ENCODE data around the gene GINS2.

Gene GINS2

GRCh38 chr16:85689285-85689949, 663 bp upstream of the GINS2 start:
- Histone ChIP-seq H3K27ac (ENCODE audit: low read depth, low read length, severe bottlenecking) (no peak overlapping the region), H3K4me3 (ENCODE audit: extremely low read depth, insufficient read depth, low read length, poor library complexity, severe bottlenecking) (peak overlapping the region; percentile 27), H3K4me1 (ENCODE audit: control insufficient read depth, insufficient read depth, low read length, poor library complexity, severe bottlenecking) (peaks cover 8% of the 10 kb centered on the region), H3K36me3 (ENCODE audit: control insufficient read depth, insufficient read depth, low read length) (peaks cover 11% of the 10 kb centered on the region), H3K9me3 (ENCODE audit: control insufficient read depth, low read length) (no peaks in the 10 kb centered on the region)
- WGBS, 2 experiments (ENCODE audit: insufficient coverage in 2 of 2) = 74 to 78% methylated on average over 14 to 17 of the region's 27 CpGs

GRCh38 chr16:85687651-85688471, 893 bp downstream of the GINS2 start:
- Histone ChIP-seq H3K9me3 (ENCODE audit: control insufficient read depth, low read length) (no peaks in the 10 kb centered on the region), H3K27ac (ENCODE audit: low read depth, low read length, severe bottlenecking) (no peak overlapping the region), H3K36me3 (ENCODE audit: control insufficient read depth, insufficient read depth, low read length) (peaks cover 18% of the 10 kb centered on the region), H3K4me1 (ENCODE audit: control insufficient read depth, insufficient read depth, low read length, poor library complexity, severe bottlenecking) (peaks cover 8% of the 10 kb centered on the region), H3K4me3 (ENCODE audit: extremely low read depth, insufficient read depth, low read length, poor library complexity, severe bottlenecking) (peak overlapping the region; percentile 65)
- 80 to 81% methylated on average over 35 to 42 of the region's 49 CpGs for WGBS, 2 experiments (ENCODE audit: insufficient coverage in 2 of 2)

DNA sequence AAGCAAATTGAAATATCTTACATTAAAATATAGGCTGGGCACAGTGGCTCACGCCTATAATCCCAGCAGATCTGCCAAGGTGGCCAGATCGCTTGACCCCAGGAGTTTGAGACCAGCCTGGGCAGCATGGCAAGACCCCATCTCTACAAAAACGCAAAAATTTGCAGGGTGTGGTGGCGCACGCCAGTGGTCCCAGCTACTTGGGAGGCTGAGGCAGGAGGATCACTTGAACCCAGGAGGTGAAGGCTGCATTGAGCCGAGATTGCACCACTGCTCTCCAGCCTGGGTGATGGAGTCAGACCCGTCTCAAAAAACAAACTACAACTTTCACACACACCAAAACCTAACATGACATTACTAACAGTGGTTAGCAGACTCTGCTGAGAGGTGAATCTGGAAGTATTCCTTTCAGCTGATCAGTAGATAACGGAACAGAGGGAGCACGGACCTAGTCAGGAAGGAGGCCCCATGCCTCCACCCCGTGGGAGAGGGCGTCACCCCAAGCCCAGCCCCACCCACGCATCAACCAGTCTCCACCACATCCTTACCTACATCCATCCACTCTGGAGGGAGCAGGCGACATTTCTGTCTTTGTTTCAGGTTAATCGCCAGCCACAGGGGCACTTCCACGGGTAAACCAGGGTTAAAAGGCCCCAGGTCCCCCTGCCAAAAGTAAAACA, 1.7 kb downstream of the GINS2 start:
- H3K27ac ChIP-seq (ENCODE audit: low read depth, low read length, severe bottlenecking) = no peak overlapping the region
- H3K4me3 ChIP-seq (ENCODE audit: extremely low read depth, insufficient read depth, low read length, poor library complexity, severe bottlenecking) = no peak overlapping the region
- 80 to 85% methylated on average over 11 to 13 of the region's 15 CpGs for WGBS, 2 experiments (ENCODE audit: insufficient coverage in 2 of 2)
- H3K9me3 ChIP-seq (ENCODE audit: control insufficient read depth, low read length) = no peaks in the 10 kb centered on the region
- peaks cover 18% of the 10 kb centered on the region for H3K36me3 ChIP-seq (ENCODE audit: control insufficient read depth, insufficient read depth, low read length)
- peaks cover 8% of the 10 kb centered on the region for H3K4me1 ChIP-seq (ENCODE audit: control insufficient read depth, insufficient read depth, low read length, poor library complexity, severe bottlenecking)

- Histone ChIP-seq H3K36me3 (ENCODE audit: control insufficient read depth, insufficient read depth, low read length) (peaks cover 29% of the 10 kb centered on the region), H3K27ac (ENCODE audit: low read depth, low read length, severe bottlenecking) (no peak overlapping the region), H3K4me1 (ENCODE audit: control insufficient read depth, insufficient read depth, low read length, poor library complexity, severe bottlenecking) (peaks cover 4% of the 10 kb centered on the region), H3K4me3 (ENCODE audit: extremely low read depth, insufficient read depth, low read length, poor library complexity, severe bottlenecking) (no peak overlapping the region), H3K9me3 (ENCODE audit: control insufficient read depth, low read length) (no peaks in the 10 kb centered on the region)
- WGBS, 2 experiments (ENCODE audit: insufficient coverage in 2 of 2) = 88 to 94% methylated on average over 1 to 2 of the region's 2 CpGs
These were observed 3.5 kb downstream of the GINS2 start for GRCh38 chr16:85685251-85685650.

DNA sequence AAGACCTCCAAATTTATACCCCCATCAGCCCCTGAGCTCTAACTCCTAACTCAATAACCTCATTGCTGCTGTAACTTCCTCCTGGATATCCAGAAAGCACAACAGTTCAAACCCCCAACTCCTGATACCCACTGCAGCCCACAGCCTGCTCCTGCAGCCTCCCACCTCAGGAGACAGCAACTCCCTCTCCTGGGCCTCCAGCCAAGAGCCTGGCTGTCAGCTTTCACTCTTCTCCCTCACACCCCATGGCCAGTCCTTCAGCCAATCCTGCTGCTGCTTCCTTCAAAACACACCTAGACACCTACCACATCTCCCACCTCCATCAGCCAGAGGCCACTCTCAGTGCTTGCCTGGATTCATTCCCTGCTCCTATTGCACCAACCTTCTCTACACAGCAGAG, 5.4 kb downstream of the GINS2 start:
- Histone ChIP-seq H3K4me1 (ENCODE audit: control insufficient read depth, insufficient read depth, low read length, poor library complexity, severe bottlenecking) (no peaks in the 10 kb centered on the region), H3K9me3 (ENCODE audit: control insufficient read depth, low read length) (no peaks in the 10 kb centered on the region), H3K36me3 (ENCODE audit: control insufficient read depth, insufficient read depth, low read length) (peaks cover 39% of the 10 kb centered on the region), H3K4me3 (ENCODE audit: extremely low read depth, insufficient read depth, low read length, poor library complexity, severe bottlenecking) (no peak overlapping the region), H3K27ac (ENCODE audit: low read depth, low read length, severe bottlenecking) (no peak overlapping the region)

GRCh38 chr16:85682516-85682915, 6.2 kb downstream of the GINS2 start:
- H3K4me3 ChIP-seq (ENCODE audit: extremely low read depth, insufficient read depth, low read length, poor library complexity, severe bottlenecking) = no peak overlapping the region
- H3K27ac ChIP-seq (ENCODE audit: low read depth, low read length, severe bottlenecking) = no peak overlapping the region
- H3K4me1 ChIP-seq (ENCODE audit: control insufficient read depth, insufficient read depth, low read length, poor library complexity, severe bottlenecking) = no peaks in the 10 kb centered on the region
- WGBS, 2 experiments (ENCODE audit: insufficient coverage in 2 of 2) = 82 to 83% methylated on average over 9 of the region's 9 CpGs
- no peaks in the 10 kb centered on the region for H3K9me3 ChIP-seq (ENCODE audit: control insufficient read depth, low read length)
- peaks cover 47% of the 10 kb centered on the region for H3K36me3 ChIP-seq (ENCODE audit: control insufficient read depth, insufficient read depth, low read length)

DNA sequence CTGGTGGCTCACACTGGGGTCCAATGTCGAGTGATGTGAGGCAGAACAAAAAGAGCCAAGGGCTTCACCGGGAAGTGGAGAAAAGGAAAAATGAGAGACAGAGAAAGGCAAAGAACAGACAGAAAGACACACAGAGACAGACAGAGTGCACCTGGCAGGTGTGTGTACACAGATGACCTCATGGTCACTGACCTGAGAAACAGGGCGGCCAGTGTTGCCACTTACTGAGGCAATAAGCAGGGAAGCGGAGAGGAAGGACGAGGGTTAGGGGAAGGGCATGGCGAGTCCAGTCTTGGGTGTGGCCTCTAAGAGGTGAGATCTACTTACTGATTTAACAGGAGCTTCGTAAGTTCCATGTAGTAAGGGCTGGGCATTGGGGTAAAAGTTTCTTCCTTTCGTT, 7.5 kb downstream of the GINS2 start:
- no peak overlapping the region for H3K4me3 ChIP-seq (ENCODE audit: extremely low read depth, insufficient read depth, low read length, poor library complexity, severe bottlenecking)
- H3K27ac ChIP-seq (ENCODE audit: low read depth, low read length, severe bottlenecking) = no peak overlapping the region
- H3K4me1 ChIP-seq (ENCODE audit: control insufficient read depth, insufficient read depth, low read length, poor library complexity, severe bottlenecking) = no peaks in the 10 kb centered on the region
- no peaks in the 10 kb centered on the region for H3K9me3 ChIP-seq (ENCODE audit: control insufficient read depth, low read length)
- 97% methylated on average over 6 to 7 of the region's 8 CpGs for WGBS, 2 experiments (ENCODE audit: insufficient coverage in 2 of 2)
- H3K36me3 ChIP-seq (ENCODE audit: control insufficient read depth, insufficient read depth, low read length) = peaks cover 54% of the 10 kb centered on the region

DNA sequence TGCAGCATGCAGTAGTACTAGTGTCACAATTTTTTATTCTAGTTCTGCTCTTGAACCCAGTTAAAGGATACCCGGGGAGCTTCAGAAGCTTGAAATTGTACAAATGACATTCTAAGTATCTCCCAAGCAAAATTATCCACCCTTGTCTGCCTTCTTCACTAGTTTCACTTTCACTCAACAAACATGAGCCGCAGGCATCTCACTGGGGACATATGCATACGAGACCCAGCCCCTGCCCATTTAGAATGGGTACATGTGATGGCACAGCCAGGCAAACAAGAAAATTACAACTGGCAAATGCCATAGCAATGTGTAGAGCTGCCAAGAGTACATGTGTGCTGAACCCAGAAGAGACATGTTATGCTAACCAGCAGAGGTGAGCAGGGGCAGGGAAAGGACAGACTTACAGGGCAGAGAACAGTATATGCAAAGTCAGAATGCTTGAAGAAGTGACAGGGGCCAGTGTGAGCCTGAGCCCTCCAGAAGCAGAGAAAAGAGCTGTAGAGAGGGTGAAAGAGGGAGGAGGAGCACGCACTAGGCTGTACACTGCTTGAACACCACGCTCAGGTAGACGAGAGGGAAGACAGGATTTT, 8.3 kb downstream of the GINS2 start:
- H3K9me3 ChIP-seq (ENCODE audit: control insufficient read depth, low read length) = no peaks in the 10 kb centered on the region
- H3K4me3 ChIP-seq (ENCODE audit: extremely low read depth, insufficient read depth, low read length, poor library complexity, severe bottlenecking) = no peak overlapping the region
- no peaks in the 10 kb centered on the region for H3K4me1 ChIP-seq (ENCODE audit: control insufficient read depth, insufficient read depth, low read length, poor library complexity, severe bottlenecking)
- H3K27ac ChIP-seq (ENCODE audit: low read depth, low read length, severe bottlenecking) = no peak overlapping the region
- WGBS, 2 experiments (ENCODE audit: insufficient coverage in 2 of 2) = 94 to 97% methylated on average over 6 of the region's 6 CpGs
- peaks cover 60% of the 10 kb centered on the region for H3K36me3 ChIP-seq (ENCODE audit: control insufficient read depth, insufficient read depth, low read length)

- Histone ChIP-seq H3K4me1 (ENCODE audit: control insufficient read depth, insufficient read depth, low read length, poor library complexity, severe bottlenecking) (no peaks in the 10 kb centered on the region), H3K27ac (ENCODE audit: low read depth, low read length, severe bottlenecking) (no peak overlapping the region), H3K4me3 (ENCODE audit: extremely low read depth, insufficient read depth, low read length, poor library complexity, severe bottlenecking) (no peak overlapping the region), H3K36me3 (ENCODE audit: control insufficient read depth, insufficient read depth, low read length) (peaks cover 65% of the 10 kb centered on the region), H3K9me3 (ENCODE audit: control insufficient read depth, low read length) (no peaks in the 10 kb centered on the region)
- 89 to 92% methylated on average over 5 to 6 of the region's 6 CpGs for WGBS, 2 experiments (ENCODE audit: insufficient coverage in 2 of 2)
These were observed 8.9 kb downstream of the GINS2 start for GRCh38 chr16:85679870-85680269.

DNA sequence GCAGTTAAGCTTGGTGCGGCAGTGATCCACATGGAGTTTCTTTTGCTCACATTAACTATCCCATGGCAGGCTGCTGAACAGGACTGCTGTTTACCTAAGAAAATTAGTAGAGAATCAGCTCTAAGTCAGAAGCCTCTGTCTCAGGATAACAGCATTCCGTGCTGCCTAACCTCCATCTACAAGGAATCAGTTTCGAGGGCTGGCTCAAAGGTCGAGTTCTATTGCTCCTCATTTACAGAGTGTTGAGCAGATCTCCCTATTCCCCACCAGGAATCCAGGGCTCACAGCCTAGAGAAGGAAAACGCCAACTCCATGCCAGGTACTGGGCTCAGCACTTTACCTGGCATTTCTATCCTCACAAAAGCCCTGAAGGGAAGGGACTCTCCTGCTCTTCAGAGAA, 9.9 kb downstream of the GINS2 start:
- no peaks in the 10 kb centered on the region for H3K9me3 ChIP-seq (ENCODE audit: control insufficient read depth, low read length)
- no peaks in the 10 kb centered on the region for H3K4me1 ChIP-seq (ENCODE audit: control insufficient read depth, insufficient read depth, low read length, poor library complexity, severe bottlenecking)
- H3K36me3 ChIP-seq (ENCODE audit: control insufficient read depth, insufficient read depth, low read length) = peaks cover 66% of the 10 kb centered on the region
- H3K4me3 ChIP-seq (ENCODE audit: extremely low read depth, insufficient read depth, low read length, poor library complexity, severe bottlenecking) = no peak overlapping the region
- WGBS, 2 experiments (ENCODE audit: insufficient coverage in 2 of 2) = 80 to 88% methylated on average over 2 to 4 of the region's 5 CpGs
- H3K27ac ChIP-seq (ENCODE audit: low read depth, low read length, severe bottlenecking) = no peak overlapping the region
